A549 (cell line): Measurements from ENCODE around the gene CMTR2. TPM values are rescaled to one million over a fixed set of nuclear protein-coding genes. Genes with fewer than 3 reads are reported as not detected.

Experiments
- ATAC-seq, 2 experiments: fragments of 200-7000 bp in 1 of 2; fragments of >200 bp in 1 of 2; cut with Nextera tagmentation in 1 of 2; cut with Tn5 transposase in 1 of 2; 3 replicates each; pipeline versions ENCODE4 v1.8.0 to v1.9.1; 2018 to 2020; ENCODE audit warnings: mild to moderate bottlenecking in 1 of 2, moderate library complexity in 1 of 2
- CTCF ChIA-PET: fragments of 300-600 bp; sonication (Branson Sonifier 250); formaldehyde crosslinking; extraction: SDS; loops from one replicate; lab custom pipeline; 2021; ENCODE audit warnings: antibody characterized with exemption, inconsistent platforms; lab: Yijun Ruan, JAX
- POLR2A ChIA-PET: fragments of 350-600 bp; formaldehyde crosslinking; extraction: SDS; loops from one replicate; lab custom pipeline; 2021; ENCODE audit warnings: antibody characterized with exemption, inconsistent platforms; lab: Yijun Ruan, JAX
- DNase-seq, 2 experiments: peaks; one replicate each; pipeline versions ENCODE4 v3.0.0 to v3.0.0-alpha.2; 2011 to 2016; ENCODE audit warnings: low read depth in 1 of 2, low spot score in 1 of 2
- FAIRE-seq: peaks from 2 replicates; lab custom pipeline; 2011; peaks lifted over from hg19 to GRCh38; lab: Jason Lieb, UNC
- H3K27ac ChIP-seq, 2 experiments: fragments of >200 bp; sonication (Bioruptor Twin); formaldehyde crosslinking; 3 replicates each; pipeline ENCODE4 v1.5.1; 2016 to 2017
- H3K4me1 ChIP-seq: fragments of >200 bp; sonication (Bioruptor Twin); formaldehyde crosslinking; 3 replicates; pipeline ENCODE4 v1.6.1; 2016
- H3K4me2 ChIP-seq: fragments of >200 bp; sonication (Bioruptor Twin); formaldehyde crosslinking; 3 replicates; pipeline ENCODE4 v1.6.1; 2016
- H3K4me3 ChIP-seq: fragments of >200 bp; sonication (Bioruptor Twin); formaldehyde crosslinking; 3 replicates; pipeline ENCODE4 v1.5.1; 2016
- H3K9me3 ChIP-seq: fragments of >200 bp; sonication (Bioruptor Twin); formaldehyde crosslinking; 3 replicates; pipeline ENCODE4 v1.6.1; 2016
- CBX2 ChIP-seq: fragments of 200-600 bp; sonication (generic); IDR thresholded peaks from 2 replicates; pipeline ENCODE4 v1.6.1; 2016; ENCODE audit warnings: low read depth, mild to moderate bottlenecking, borderline replicate concordance
- CHD4 ChIP-seq: fragments of 200-600 bp; sonication (generic); IDR thresholded peaks from 2 replicates; pipeline ENCODE4 v1.6.1; 2016; ENCODE audit warnings: antibody characterized with exemption, mild to moderate bottlenecking, borderline replicate concordance
- EHF ChIP-seq: fragments of 250-450 bp; sonication (Bioruptor Pico); IDR thresholded peaks from 2 replicates; pipeline ENCODE4 v1.5.0; 2020; ENCODE audit warnings: mild to moderate bottlenecking
- FOSL2 ChIP-seq, 2 experiments: fragments of 450-650 bp in 1 of 2; fragments of >200 bp in 1 of 2; sonication (Bioruptor Twin) in 1 of 2; formaldehyde crosslinking; IDR thresholded peaks; 2 replicates each; pipeline versions ENCODE4 v1.5.0 to v1.6.1; 2016 to 2020; ENCODE audit warnings: mild to moderate bottlenecking in 1 of 2, moderate library complexity in 1 of 2
- GATA3 ChIP-seq: IDR thresholded peaks from 2 replicates; pipeline ENCODE4 v1.6.1; 2012; ENCODE audit warnings: borderline replicate concordance
- HES2 ChIP-seq: fragments of >200 bp; sonication (Bioruptor Twin); formaldehyde crosslinking; IDR thresholded peaks from 2 replicates; pipeline ENCODE4 v1.6.1; 2016
- HMGXB4 ChIP-seq: fragments of 250-450 bp; sonication (Bioruptor Pico); IDR thresholded peaks from 2 replicates; pipeline ENCODE4 v1.5.0; 2021; ENCODE audit warnings: mild to moderate bottlenecking, moderate library complexity, borderline replicate concordance
- HOXB13 ChIP-seq: fragments of 250-450 bp; sonication (Bioruptor Pico); IDR thresholded peaks from 2 replicates; pipeline ENCODE4 v1.5.0; 2020; ENCODE audit warnings: low read depth, mild to moderate bottlenecking, moderate library complexity
- JUN ChIP-seq, 2 experiments: fragments of >200 bp; sonication (Bioruptor Twin); formaldehyde crosslinking; IDR thresholded peaks; 2 replicates in 1 of 2; 3 replicates in 1 of 2; pipeline ENCODE4 v1.6.1; 2016 to 2017
- KDM1A ChIP-seq: fragments of 200-600 bp; sonication (generic); IDR thresholded peaks from 2 replicates; pipeline ENCODE4 v1.6.1; 2016; ENCODE audit warnings: low read depth, mild to moderate bottlenecking
- MAFK ChIP-seq: fragments of 450-650 bp; IDR thresholded peaks from 2 replicates; pipeline ENCODE4 v1.6.1; 2014; ENCODE audit not compliant: partially characterized antibody
- NPAS2 ChIP-seq: fragments of 250-450 bp; sonication (Bioruptor Pico); IDR thresholded peaks from 2 replicates; pipeline ENCODE4 v1.8.0; 2022; ENCODE audit warnings: mild to moderate bottlenecking, moderate library complexity, borderline replicate concordance
- PHF8 ChIP-seq: fragments of 200-600 bp; sonication (generic); IDR thresholded peaks from 2 replicates; pipeline ENCODE4 v1.6.1; 2016; ENCODE audit warnings: low read depth, mild to moderate bottlenecking, antibody characterized with exemption, moderate library complexity, borderline replicate concordance
- POLR2A ChIP-seq: IDR thresholded peaks from 2 replicates; pipeline ENCODE4 v1.6.1; 2012; ENCODE audit warnings: mild to moderate bottlenecking, low read length
- RAD21 ChIP-seq, 2 experiments: fragments of >200 bp in 1 of 2; sonication (Bioruptor Twin) in 1 of 2; formaldehyde crosslinking in 1 of 2; IDR thresholded peaks in 1 of 2; conservative IDR thresholded peaks in 1 of 2; 2 replicates in 1 of 2; 3 replicates in 1 of 2; pipeline ENCODE4 v1.6.1; 2012 to 2018; ENCODE audit warnings: inconsistent platforms in 1 of 2
- RARB ChIP-seq: fragments of 250-450 bp; sonication (Bioruptor Pico); IDR thresholded peaks from 2 replicates; pipeline ENCODE4 v1.8.0; 2021; ENCODE audit warnings: mild to moderate bottlenecking, moderate library complexity
- REST ChIP-seq: fragments of 200-600 bp; sonication (generic); IDR thresholded peaks from 2 replicates; pipeline ENCODE4 v1.6.1; 2016; ENCODE audit warnings: antibody characterized with exemption, mild to moderate bottlenecking, moderate library complexity
- RFX5 ChIP-seq: fragments of 450-650 bp; IDR thresholded peaks from 2 replicates; pipeline ENCODE4 v1.7.1; 2014; ENCODE audit warnings: antibody characterized with exemption, mild to moderate bottlenecking, moderate library complexity
- RNF2 ChIP-seq: fragments of 200-600 bp; sonication (generic); IDR thresholded peaks from 2 replicates; pipeline ENCODE4 v1.6.1; 2016; ENCODE audit warnings: low read depth, mild to moderate bottlenecking, antibody characterized with exemption, moderate library complexity, borderline replicate concordance
- USF2 ChIP-seq: fragments of 450-650 bp; IDR thresholded peaks from 2 replicates; pipeline ENCODE4 v1.6.1; 2014; ENCODE audit warnings: antibody characterized with exemption
- ZC3H11A ChIP-seq: fragments of 450-650 bp; IDR thresholded peaks from 2 replicates; pipeline ENCODE4 v1.6.1; 2014; ENCODE audit warnings: antibody characterized with exemption, mild to moderate bottlenecking
- WGBS: methylation state at CpG from one replicate; pipeline ENCODE4 v1.1.6; 2017; ENCODE audit errors: missing lambda C conversion rate; 5-methylcytosine and 5-hydroxymethylcytosine counted together
- polyA plus RNA-seq, 4 experiments: library from polyadenylated mRNA; depleted of rRNA in 3 of 4; stranded (reverse); fragments of >200 nt; fragmentation: RNase III in 1 of 4; extraction: RNeasy Plus Mini Kit Qiagen cat#74134 plus additional on column Dnase treatment in 1 of 4; gene quantifications; 2 replicates in 3 of 4; 3 replicates in 1 of 4; pipeline ENCODE4 v1.2.3, GENCODE V29; 2011 to 2017

The CMTR2 gene
- polyA plus RNA-seq, 2 of the 4 experiments (the other 2 are of a cell fraction): 16.9 to 34.9 TPM

DNA sequence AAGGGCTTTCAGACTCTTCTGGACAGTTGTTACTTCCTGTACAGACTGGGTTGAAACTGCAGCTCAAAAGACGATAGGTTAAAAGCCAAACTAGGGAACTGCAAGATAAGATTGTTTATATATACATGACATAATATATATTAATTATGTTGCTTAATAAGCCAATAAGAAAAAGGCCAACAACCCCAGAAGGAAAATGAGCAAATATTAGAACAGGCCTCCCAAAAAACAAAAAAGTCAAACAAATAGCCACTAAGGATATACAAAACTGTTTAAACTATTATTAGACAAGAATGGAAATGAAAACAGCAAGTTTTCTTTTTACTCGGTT lies 495 bp upstream of the CMTR2 start:
- no peak for FAIRE-seq
- Histone ChIP-seq H3K4me2 (peak overlapping the region; percentile 88), H3K27ac (peak overlapping the region; percentile 85 to 96), H3K9me3 (no peaks in the 10 kb centered on the region)
- POLR2A ChIA-PET: interaction anchor here (0.6 to 0.8 kb wide), 2 partner anchors 26 to 69 kb away, joined by 5 to 8 read pairs; partner anchors contain the start of gene CALB2
- TF ChIP-seq REST: no peak
- no peak for TF ChIP-seq FOSL2 (IDR thresholded peaks at IDR 0.05)
- TF ChIP-seq FOSL2 (CRISPR knock-in tag; IDR thresholded peaks at IDR 0.05): no peak
- TF ChIP-seq CHD4: no peak
- TF ChIP-seq ZC3H11A: no peak
- no peak for TF ChIP-seq EHF (CRISPR knock-in tag)
- no peak for TF ChIP-seq USF2
- TF ChIP-seq RNF2: no peak
- TF ChIP-seq JUN (IDR thresholded peaks at IDR 0.05): no peak
- TF ChIP-seq NPAS2 (CRISPR knock-in tag): no peak
- TF ChIP-seq HMGXB4: no peak
- no peak for TF ChIP-seq RAD21 (conservative IDR thresholded peaks at IDR 0.05 in 1 of 2, IDR thresholded peaks at IDR 0.05 in 1 of 2)
- TF ChIP-seq, all 56 proteins: peak for 0
- CTCF ChIA-PET: no interaction called here
- peaks cover 11% of the 10 kb centered on the region; the same call in 2 of the 3 replicates for H3K4me1 ChIP-seq
- 44% methylated on average over 2 of the region's 2 CpGs for WGBS
- peak overlapping the region; percentile 67 for H3K4me3 ChIP-seq
- DNase-seq (no peak), ATAC-seq (no peak)

- WGBS: 10% methylated on average over 3 of the region's 3 CpGs
- Histone ChIP-seq H3K4me3 (peak overlapping the region; percentile 67), H3K4me2 (peak overlapping the region; percentile 88), H3K4me1 (peaks cover 11% of the 10 kb centered on the region; the same call in 2 of the 3 replicates), H3K9me3 (no peaks in the 10 kb centered on the region), H3K27ac (peak overlapping the region; percentile 85 to 96)
- no peak for TF ChIP-seq MAFK
- no peak for TF ChIP-seq FOSL2 (IDR thresholded peaks at IDR 0.05)
- TF ChIP-seq FOSL2 (CRISPR knock-in tag; IDR thresholded peaks at IDR 0.05): 0 out of 2 replicates have a peak, but pooled peaks have one; percentile 10
- FAIRE-seq (no peak), DNase-seq (peak in 1 of 2 experiments; percentile 1), ATAC-seq (no peak)
- ChIA-PET POLR2A (interaction anchor here (1.0 kb wide), 1 partner anchor 72 kb away, joined by 3 read pairs; no protein-coding TSS in a partner anchor), CTCF (interaction anchor here (1.0 to 1.1 kb wide), 2 partner anchors 10 to 277 kb away, joined by 3 read pairs; no protein-coding TSS in a partner anchor)
Observed at GRCh38 chr16:71288570-71288889, 672 bp downstream of the CMTR2 start.

GRCh38 chr16:71287911-71288310 lies 1.3 kb downstream of the CMTR2 start:
- Histone ChIP-seq H3K9me3 (no peaks in the 10 kb centered on the region), H3K4me2 (peak overlapping the region; percentile 88), H3K4me3 (peak overlapping the region; percentile 67), H3K4me1 (peaks cover 11% of the 10 kb centered on the region; the same call in 2 of the 3 replicates)
- DNase-seq (no peak), FAIRE-seq (no peak)
- CTCF ChIA-PET: interaction anchor here (1.0 to 1.3 kb wide), 3 partner anchors 10 to 277 kb away, joined by 3 to 4 read pairs (median 3); no protein-coding TSS in a partner anchor
- POLR2A ChIA-PET: interaction anchor here (1.0 kb wide), 1 partner anchor 72 kb away, joined by 3 read pairs; no protein-coding TSS in a partner anchor
- TF ChIP-seq RARB (no peak), GATA3 (no peak), PHF8 (no peak), FOSL2 (IDR thresholded peaks at IDR 0.05) (no peak), FOSL2 (CRISPR knock-in tag; IDR thresholded peaks at IDR 0.05) (no peak), RFX5 (no peak), POLR2A (no peak), HES2 (no peak), REST (no peak), CBX2 (no peak), KDM1A (no peak), HOXB13 (CRISPR knock-in tag) (no peak)
- TF ChIP-seq, all 56 proteins: peak for 0
- H3K27ac ChIP-seq: peak overlapping the region in 1 of 2 experiments; percentile 96; a peak in 1 of 6 replicates
- ATAC-seq: no peak
- WGBS: 91% methylated on average over 3 of the region's 3 CpGs
